H9 (cell line): Measurements from ENCODE around the gene SFMBT1. TPM values are rescaled to one million over a fixed set of nuclear protein-coding genes. Genes with fewer than 3 reads are reported as not detected.

Experiments used
- DNase-seq: peaks from one replicate; pipeline ENCODE4 v3.0.0-alpha.2; 2017
- H2AFZ ChIP-seq: one replicate; pipeline ENCODE4 v1.6.1; 2013; ENCODE audit warnings: mild to moderate bottlenecking, low read length, control low read depth, moderate library complexity
- H2AK5ac ChIP-seq: 2 replicates; pipeline ENCODE4 v1.6.1; 2013; ENCODE audit warnings: low read length, control low read depth, mixed read lengths; ENCODE audit not compliant: insufficient read length
- H2BK120ac ChIP-seq: one replicate; pipeline ENCODE4 v1.6.1; 2013; ENCODE audit warnings: low read depth, mild to moderate bottlenecking, low read length, control low read depth, inconsistent platforms; ENCODE audit not compliant: poor library complexity, severe bottlenecking
- H2BK12ac ChIP-seq: 2 replicates; pipeline ENCODE4 v1.6.1; 2013; ENCODE audit warnings: low read length, control low read depth, mixed read lengths, low read depth; ENCODE audit not compliant: insufficient read length
- H2BK15ac ChIP-seq: 2 replicates; pipeline ENCODE4 v1.6.1; 2013; ENCODE audit warnings: low read depth, low read length, control low read depth
- H2BK20ac ChIP-seq: one replicate; pipeline ENCODE4 v1.6.1; 2013; ENCODE audit warnings: low read depth, mild to moderate bottlenecking, low read length, control low read depth, inconsistent platforms; ENCODE audit not compliant: poor library complexity, severe bottlenecking
- H2BK5ac ChIP-seq: 2 replicates; pipeline ENCODE4 v1.6.1; 2013; ENCODE audit warnings: low read length, control low read depth, mixed read lengths; ENCODE audit not compliant: insufficient read length
- H3K14ac ChIP-seq: 2 replicates; pipeline ENCODE4 v1.6.1; 2013; ENCODE audit warnings: low read length, control low read depth; ENCODE audit not compliant: insufficient read depth
- H3K18ac ChIP-seq: 2 replicates; pipeline ENCODE4 v1.6.1; 2013; ENCODE audit warnings: low read depth, mild to moderate bottlenecking, mixed read lengths, low read length, control low read depth; ENCODE audit not compliant: insufficient read length
- H3K23ac ChIP-seq: 2 replicates; pipeline ENCODE4 v1.6.1; 2013; ENCODE audit warnings: low read length, control low read depth, mixed read lengths, low read depth; ENCODE audit not compliant: insufficient read length
- H3K23me2 ChIP-seq: 2 replicates; pipeline ENCODE4 v1.6.1; 2013; ENCODE audit warnings: low read depth, mild to moderate bottlenecking, mixed read lengths, low read length, control low read depth; ENCODE audit not compliant: insufficient read length, poor library complexity, severe bottlenecking
- H3K27ac ChIP-seq: 2 replicates; pipeline ENCODE4 v1.5.1; 2013; ENCODE audit warnings: low read length, control low read depth, mixed read lengths, low read depth; ENCODE audit not compliant: insufficient read length
- H3K27me3 ChIP-seq: 2 replicates; pipeline ENCODE4 v1.6.1; 2013; ENCODE audit warnings: low read length, control low read depth, inconsistent platforms; ENCODE audit not compliant: insufficient read depth
- H3K4ac ChIP-seq: 2 replicates; pipeline ENCODE4 v1.6.1; 2013; ENCODE audit warnings: low read depth, mild to moderate bottlenecking, control low read depth, inconsistent platforms, low read length, moderate library complexity
- H3K4me1 ChIP-seq: 2 replicates; pipeline ENCODE4 v1.6.1; 2013; ENCODE audit warnings: low read length, control low read depth, inconsistent platforms; ENCODE audit not compliant: insufficient read depth
- H3K4me2 ChIP-seq: 2 replicates; pipeline ENCODE4 v1.6.1; 2013; ENCODE audit warnings: low read length, control low read depth, mixed read lengths; ENCODE audit not compliant: insufficient read length, insufficient read depth
- H3K56ac ChIP-seq: 2 replicates; pipeline ENCODE4 v1.6.1; 2013; ENCODE audit warnings: low read depth, mild to moderate bottlenecking, mixed read lengths, low read length, control low read depth; ENCODE audit not compliant: insufficient read length
- H3K79me1 ChIP-seq: 2 replicates; pipeline ENCODE4 v1.6.1; 2013; ENCODE audit warnings: low read depth, mild to moderate bottlenecking, moderate library complexity, low read length, control low read depth, inconsistent platforms; ENCODE audit not compliant: insufficient read depth, poor library complexity, severe bottlenecking
- H3K79me2 ChIP-seq: 2 replicates; pipeline ENCODE4 v1.6.1; 2013; ENCODE audit warnings: low read length, control low read depth, inconsistent platforms; ENCODE audit not compliant: insufficient read depth
- H3K9ac ChIP-seq: 2 replicates; pipeline ENCODE4 v1.6.1; 2013; ENCODE audit warnings: low read length, control low read depth, mixed read lengths; ENCODE audit not compliant: insufficient read length; ENCODE audit errors: extremely low read depth
- H3K9me3 ChIP-seq: one replicate; pipeline ENCODE4 v1.6.1; 2013; ENCODE audit warnings: low read depth, low read length, inconsistent platforms; ENCODE audit not compliant: control insufficient read depth
- H3T11ph ChIP-seq: one replicate; pipeline ENCODE4 v1.6.1; 2013; ENCODE audit warnings: mild to moderate bottlenecking, low read length, control low read depth, inconsistent platforms
- H4K20me1 ChIP-seq: one replicate; pipeline ENCODE4 v1.6.1; 2013; ENCODE audit not compliant: control insufficient read depth, insufficient read length, insufficient read depth
- H4K5ac ChIP-seq: 2 replicates; pipeline ENCODE4 v1.6.1; 2013; ENCODE audit warnings: low read depth, mild to moderate bottlenecking, mixed read lengths, low read length, control low read depth; ENCODE audit not compliant: insufficient read length
- H4K8ac ChIP-seq: replicated peaks from 2 replicates; pipeline ENCODE4 v1.6.1; 2013; ENCODE audit warnings: low read length, control low read depth, mixed read lengths, low read depth; ENCODE audit not compliant: insufficient read length
- H4K91ac ChIP-seq: 2 replicates; pipeline ENCODE4 v1.6.1; 2013; ENCODE audit warnings: low read depth, mild to moderate bottlenecking, moderate library complexity, mixed read lengths, low read length, control low read depth; ENCODE audit not compliant: insufficient read length
- H3K27ac Mint-ChIP-seq, 3 experiments: 2 replicates in 2 of 3; 3 replicates in 1 of 3; pipeline ENCODE4 v1.8.0; 2020 to 2021; ENCODE audit warnings: mixed read lengths in 3 of 3, mild to moderate bottlenecking in 1 of 3, moderate library complexity in 1 of 3
- H3K27me3 Mint-ChIP-seq: 2 replicates; pipeline ENCODE4 v1.8.0; 2021; ENCODE audit warnings: low read depth, mild to moderate bottlenecking, moderate library complexity, mixed read lengths
- H3K36me3 Mint-ChIP-seq, 3 experiments: 2 replicates in 2 of 3; 3 replicates in 1 of 3; pipeline ENCODE4 v1.8.0; 2020 to 2021; ENCODE audit warnings: low read depth in 3 of 3, mixed read lengths in 3 of 3; ENCODE audit not compliant: insufficient read depth in 1 of 3
- H3K4me1 Mint-ChIP-seq, 2 experiments: 2 replicates each; pipeline ENCODE4 v1.8.0; 2020; ENCODE audit warnings: mixed read lengths in 2 of 2
- H3K4me3 Mint-ChIP-seq, 2 experiments: 2 replicates in 1 of 2; 3 replicates in 1 of 2; pipeline ENCODE4 v1.8.0; 2020 to 2021; ENCODE audit warnings: mild to moderate bottlenecking in 2 of 2, mixed read lengths in 2 of 2, moderate library complexity in 1 of 2
- H3K9me3 Mint-ChIP-seq, 2 experiments: 2 replicates in 1 of 2; 3 replicates in 1 of 2; pipeline ENCODE4 v1.8.0; 2020; ENCODE audit warnings: mild to moderate bottlenecking in 2 of 2, mixed read lengths in 2 of 2, moderate library complexity in 1 of 2
- CTCF ChIP-seq: fragments of 200-600 bp; sonication (generic); conservative IDR thresholded peaks from 3 replicates; pipeline ENCODE4 v1.8.0; 2021; ENCODE audit warnings: antibody characterized with exemption, mild to moderate bottlenecking
- WGBS: extraction: QIAGEN DNeasy Blood & Tissue Kit; methylation state at CpG from one replicate; pipeline ENCODE4 v1.1.7; 2013; ENCODE audit warnings: missing lambda C conversion rate, low lambda C conversion rate, mixed read lengths; ENCODE audit not compliant: insufficient read length; ENCODE audit errors: extremely low coverage; 5-methylcytosine and 5-hydroxymethylcytosine counted together
- total RNA-seq: library from RNA; stranded (reverse); gene quantifications from 2 replicates; pipeline ENCODE4 v1.2.1, GENCODE V29; 2021

The SFMBT1 gene
- total RNA-seq, 1 experiment from 2014 or later: 15.3 TPM

GRCh38 chr3:52866427-52866826 is 179.4 kb downstream of the SFMBT1 start:
- no CpG with 5 or more reads among the region's 12 CpGs for WGBS
- H3K9me3 Mint-ChIP-seq: peaks cover 11 to 16% of the 10 kb centered on the region in 2 experiments; a peak in 4 of 5 replicates
- Histone ChIP-seq H3T11ph (no peak overlapping the region), H3K9ac (no peak overlapping the region), H3K23ac (no peak overlapping the region), H3K9me3 (no peaks in the 10 kb centered on the region), H2AK5ac (no peak overlapping the region), H3K56ac (no peak overlapping the region), H3K18ac (no peak overlapping the region), H2BK15ac (no peak overlapping the region), H3K14ac (no peak overlapping the region), H3K4me2 (no peak overlapping the region), H3K23me2 (no peaks in the 10 kb centered on the region), H4K20me1 (no peaks in the 10 kb centered on the region), H3K27ac (no peak overlapping the region), H4K5ac (no peak overlapping the region), H3K79me1 (no peaks in the 10 kb centered on the region), H4K91ac (no peak overlapping the region), H2BK20ac (no peak overlapping the region), H3K27me3 (no peaks in the 10 kb centered on the region), H2AFZ (no peak overlapping the region), H2BK120ac (no peak overlapping the region), H2BK12ac (no peak overlapping the region), H4K8ac (no peak overlapping the region), H3K4me1 (no peaks in the 10 kb centered on the region), H2BK5ac (no peak overlapping the region), H3K79me2 (peaks cover 2% of the 10 kb centered on the region; the same call in 1 of the 2 replicates), H3K4ac (no peak overlapping the region)
- H3K4me3 Mint-ChIP-seq: no peak overlapping the region
- 0 out of 7 replicates have a peak overlapping the region, but pooled peaks of 1 of the 3 experiments have one; percentile 68 for H3K27ac Mint-ChIP-seq
- H3K4me1 Mint-ChIP-seq: no peaks in the 10 kb centered on the region
- H3K36me3 Mint-ChIP-seq: peaks cover 20 to 27% (median 21%) of the 10 kb centered on the region in 3 experiments
- H3K27me3 Mint-ChIP-seq: no peaks in the 10 kb centered on the region
- no peak for DNase-seq
- no peak for TF ChIP-seq CTCF
